ENCODE measurements around the gene OVAAL.
"Not testable (repeated sequence)": the region's sequence is repeated elsewhere in the genome, so short reads cannot be mapped to it uniquely, and the experiment has no call there.

- not testable (repeated sequence) for TF ChIP-seq EZH2phosphoT487 (IDR thresholded peaks at IDR 0.05; ENCODE audit: insufficient read depth, low read depth); EZH2 (IDR thresholded peaks at IDR 0.05; ENCODE audit: insufficient read depth, poor library complexity, severe bottlenecking)
These were observed 5.7 kb upstream of the OVAAL start for GRCh38 chr1:180553046-180553445.
